Brain pericyte (primary cell): ENCODE measurements around the gene NOL4L.
"Not testable (repeated sequence)": the region's sequence is repeated elsewhere in the genome, so short reads cannot be mapped to it uniquely, and the experiment has no call there.

Experiments used
- DNase-seq: peaks from one replicate; pipeline ENCODE4 v3.0.0-alpha.2; 2012; ENCODE audit warnings: low read depth, low spot score

The NOL4L gene

DNA sequence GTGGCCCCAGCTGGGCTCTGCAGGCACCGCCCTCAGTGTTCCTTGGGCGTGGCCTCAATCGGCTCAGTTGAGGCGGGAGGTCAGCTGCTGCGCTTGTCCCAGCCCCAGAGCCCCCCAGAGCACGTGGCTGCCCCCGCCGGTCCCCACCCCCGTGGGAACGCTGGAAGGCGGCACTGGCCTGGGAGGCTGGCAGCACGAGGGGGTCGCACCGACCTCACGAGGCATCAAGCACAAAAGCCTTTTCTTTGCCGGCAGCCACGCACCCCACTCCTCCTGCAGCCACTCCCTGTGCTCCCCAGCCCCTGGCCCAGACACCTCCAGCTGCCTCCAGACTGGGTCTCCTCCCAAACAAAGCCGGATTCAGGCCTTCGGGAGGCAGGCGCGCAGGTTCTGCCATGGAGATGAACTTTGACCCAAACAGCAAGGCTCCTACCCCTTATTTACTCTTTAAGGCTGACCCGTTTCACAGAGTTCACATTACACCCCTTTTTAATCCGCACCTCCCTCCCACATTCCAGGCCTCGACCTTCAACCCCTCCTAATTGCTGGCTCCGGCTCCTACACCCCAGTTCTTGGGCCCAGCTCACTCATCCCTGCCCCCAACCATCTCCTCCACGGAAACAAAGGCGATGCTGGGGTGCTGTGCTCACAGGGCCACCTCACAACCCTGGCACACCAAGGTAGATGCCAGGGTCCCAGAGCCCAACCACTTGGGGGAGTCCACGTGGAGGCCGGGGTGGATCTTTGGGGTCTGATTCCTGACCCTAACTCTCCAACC, 111.7 kb downstream of the NOL4L start:
- DNase-seq, result no peak

DNA sequence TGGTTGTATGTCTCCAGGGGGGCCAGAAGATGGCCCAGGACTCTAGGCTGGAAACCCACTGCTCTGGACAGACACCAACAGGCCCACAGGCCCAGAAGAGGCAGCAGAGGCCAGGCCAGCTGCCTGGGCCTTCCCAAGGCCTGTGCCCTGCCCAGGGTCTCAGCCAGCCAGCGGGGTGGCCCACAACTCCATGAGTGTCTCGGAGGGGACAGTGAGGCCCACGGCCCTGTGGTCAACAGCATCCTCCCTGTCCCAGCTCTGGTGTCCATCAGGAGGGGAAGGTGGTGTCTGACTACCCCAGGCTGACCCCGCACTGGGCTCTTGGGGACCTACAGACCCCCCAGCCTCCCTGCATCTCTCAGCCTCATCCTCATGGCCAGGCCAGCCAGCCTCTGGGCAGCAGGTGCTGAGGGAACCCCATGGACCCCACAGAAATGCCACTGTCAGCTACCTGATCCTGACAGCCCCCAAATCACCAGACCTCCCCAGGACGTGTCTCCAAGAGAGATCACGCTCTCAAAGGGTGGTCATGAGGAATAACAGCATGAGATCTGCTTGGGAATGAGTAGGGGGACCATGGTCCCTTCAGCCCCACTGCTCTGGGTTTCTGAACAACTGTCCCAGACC, 112.4 kb downstream of the NOL4L start:
- DNase-seq, result no peak

DNA sequence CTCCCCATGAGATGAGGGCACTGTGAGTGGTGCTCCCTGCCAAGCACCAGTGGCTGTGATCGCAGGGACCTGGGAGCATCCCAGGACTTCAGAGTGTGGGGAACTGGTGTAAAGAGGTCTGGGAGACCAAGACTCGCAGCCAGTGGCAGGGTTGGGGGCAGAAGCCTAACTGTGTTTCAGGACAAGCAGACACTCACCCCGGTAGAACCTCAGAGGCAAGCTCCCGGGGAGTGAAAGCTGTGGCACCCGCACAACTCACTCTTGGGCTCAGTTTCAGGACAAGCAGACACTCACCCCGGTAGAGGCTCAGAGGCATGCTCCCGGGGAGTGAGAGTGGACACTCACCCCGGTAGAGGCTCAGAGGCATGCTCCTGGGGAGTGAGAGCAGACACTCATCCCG, 114.2 kb downstream of the NOL4L start:
- DNase-seq, result no peak

DNA sequence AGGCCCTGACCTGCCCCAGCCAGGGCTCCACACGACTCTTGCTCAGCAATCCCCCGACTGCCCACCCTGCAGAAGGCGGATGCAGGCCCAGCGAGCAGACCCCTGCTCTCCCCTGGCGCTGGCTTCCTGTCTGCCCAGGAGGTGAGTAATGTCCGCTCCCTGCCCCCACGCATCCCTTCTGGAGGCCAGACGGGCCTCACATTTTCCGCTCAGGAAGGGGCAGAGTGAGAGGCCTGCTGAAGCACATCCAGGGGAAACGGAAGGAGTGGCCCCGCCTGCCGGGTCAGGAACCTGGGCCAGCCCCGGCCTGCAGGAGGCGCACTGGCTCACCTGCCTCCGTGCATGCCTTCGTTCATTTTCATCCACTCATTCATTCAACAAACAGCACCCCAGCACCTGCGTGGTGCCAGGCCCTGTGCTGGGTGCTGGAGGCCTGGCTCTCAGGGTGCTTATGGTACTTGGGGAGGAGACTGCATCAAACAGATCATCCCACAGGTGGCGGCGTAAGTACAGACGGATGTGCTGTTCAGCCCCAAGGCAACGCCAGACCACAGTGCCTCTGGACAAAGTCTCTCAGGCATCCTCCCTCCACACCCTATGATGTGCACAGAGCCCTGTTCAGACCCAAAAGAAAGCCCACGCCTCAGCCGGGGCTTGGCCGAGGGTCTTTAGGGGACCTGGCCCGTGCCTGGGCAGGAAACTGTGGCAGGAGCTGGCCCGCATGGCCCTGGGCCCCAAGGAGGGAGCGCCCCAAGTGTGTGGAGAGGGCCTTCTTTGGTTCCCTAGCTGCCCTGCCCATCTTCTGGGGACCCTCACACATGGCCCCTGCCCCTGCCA, 114.9 kb downstream of the NOL4L start:
- no peak for DNase-seq

DNA sequence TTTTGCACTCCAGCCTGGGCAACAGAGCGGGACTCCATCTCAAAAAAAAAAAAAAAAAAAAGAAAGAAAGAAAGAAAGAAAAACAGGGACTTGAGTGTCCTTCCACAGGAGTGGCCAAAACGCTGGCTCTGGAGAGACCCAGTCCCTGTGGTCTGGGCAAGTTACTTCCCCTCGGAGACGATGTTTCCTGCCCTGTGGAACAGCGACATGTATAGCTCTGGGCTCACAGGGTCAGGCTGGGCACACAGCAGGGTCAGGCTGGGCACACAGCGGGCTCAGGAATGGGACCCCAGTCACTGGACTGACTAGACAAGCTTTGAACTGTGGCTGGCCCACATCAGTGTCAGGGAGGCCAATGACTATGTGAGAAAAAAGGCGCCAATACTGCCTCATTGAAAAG, 116.3 kb downstream of the NOL4L start:
- no peak for DNase-seq

DNA sequence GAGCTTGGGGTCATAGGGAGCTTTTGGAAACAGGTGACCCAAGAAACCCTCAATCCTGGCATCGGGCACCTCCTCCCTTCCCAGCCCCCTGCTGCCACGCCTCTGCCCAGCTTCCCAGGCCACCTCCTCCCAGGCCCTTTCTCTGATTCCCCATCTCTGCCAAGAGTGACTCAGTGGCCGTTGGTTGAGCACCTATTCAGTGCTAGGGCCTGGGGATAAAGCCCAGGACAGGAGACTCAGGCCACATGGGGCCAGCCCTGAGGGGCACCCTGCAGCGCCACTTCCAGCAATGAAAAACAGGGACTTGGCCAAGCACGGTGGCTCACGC, 116.9 kb downstream of the NOL4L start:
- no peak for DNase-seq

DNA sequence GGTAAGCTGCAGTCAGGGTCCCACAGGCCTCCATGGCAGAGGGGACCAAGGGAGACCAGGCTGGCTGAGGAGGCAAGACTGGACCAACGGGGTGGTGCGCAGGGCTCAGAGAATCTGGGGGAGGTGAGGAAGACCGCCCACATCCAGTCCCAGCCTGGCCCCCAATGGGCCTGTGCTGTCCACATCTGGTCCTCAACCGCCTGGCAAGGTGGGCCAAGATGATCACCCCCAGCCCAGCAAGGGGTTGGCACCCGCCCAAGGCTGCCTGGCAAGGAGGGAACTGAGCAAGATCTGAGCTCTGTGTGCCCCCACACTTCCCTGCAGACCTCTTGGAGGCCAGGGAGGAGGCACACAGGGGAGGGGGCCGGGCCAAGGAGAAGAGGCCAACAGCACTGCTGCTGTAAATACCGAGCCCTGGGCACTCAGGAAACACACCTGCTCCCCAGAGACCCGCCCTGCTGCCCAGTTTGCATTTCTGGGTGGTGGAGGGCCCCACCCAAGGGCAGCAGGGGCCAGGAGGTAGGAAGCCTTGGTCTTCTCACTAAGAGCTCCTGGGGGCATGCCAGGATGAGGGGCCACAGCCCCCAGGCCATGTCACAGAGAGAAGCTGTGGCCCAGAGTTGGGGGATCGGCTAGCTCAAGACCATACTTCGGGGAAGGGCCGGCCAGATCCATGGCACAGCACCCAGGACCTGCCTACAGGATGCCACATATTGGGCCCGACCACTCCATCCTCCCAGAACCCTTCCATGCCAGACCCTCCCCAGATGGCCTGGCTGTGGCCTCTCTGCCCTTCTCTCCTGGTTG, 117.4 kb downstream of the NOL4L start:
- DNase-seq, result no peak

DNA sequence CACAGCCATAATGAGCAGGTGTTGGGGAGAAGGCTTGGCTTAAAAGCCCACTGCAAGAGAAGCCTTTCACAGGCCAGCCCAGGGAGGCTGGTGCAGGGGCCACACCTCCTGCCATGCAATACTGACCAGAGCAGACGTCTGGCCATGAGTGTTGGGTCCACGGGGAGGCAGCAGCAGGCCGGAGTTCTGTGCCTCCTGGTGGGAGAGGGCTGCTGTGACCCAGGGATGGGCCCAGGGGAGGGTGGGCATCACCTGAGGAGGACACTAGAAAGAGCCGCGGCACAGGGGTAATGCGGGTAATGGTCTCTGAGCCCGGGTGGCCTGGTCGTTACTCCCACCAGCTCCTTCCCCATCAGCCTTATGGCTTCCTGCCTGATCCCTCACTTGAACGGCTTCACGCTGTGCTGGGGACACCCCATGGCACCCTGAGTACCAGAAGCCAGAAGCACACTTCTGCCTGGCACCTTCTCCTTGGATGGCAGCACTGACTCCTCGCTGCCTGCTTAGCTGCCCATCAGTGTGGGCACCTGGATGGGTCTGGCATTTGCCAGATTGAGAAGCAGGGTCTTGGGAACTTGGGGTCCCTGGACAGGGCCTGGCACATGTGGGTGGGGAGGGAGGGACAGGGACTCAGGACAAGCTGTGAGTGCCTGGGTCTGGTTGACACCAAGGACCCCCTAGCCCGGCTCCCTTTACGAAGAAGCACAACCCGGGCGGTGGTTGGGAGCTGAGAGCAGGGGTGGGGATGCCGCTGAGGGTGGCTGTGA, 118.2 kb downstream of the NOL4L start:
- DNase-seq, result no peak

DNA sequence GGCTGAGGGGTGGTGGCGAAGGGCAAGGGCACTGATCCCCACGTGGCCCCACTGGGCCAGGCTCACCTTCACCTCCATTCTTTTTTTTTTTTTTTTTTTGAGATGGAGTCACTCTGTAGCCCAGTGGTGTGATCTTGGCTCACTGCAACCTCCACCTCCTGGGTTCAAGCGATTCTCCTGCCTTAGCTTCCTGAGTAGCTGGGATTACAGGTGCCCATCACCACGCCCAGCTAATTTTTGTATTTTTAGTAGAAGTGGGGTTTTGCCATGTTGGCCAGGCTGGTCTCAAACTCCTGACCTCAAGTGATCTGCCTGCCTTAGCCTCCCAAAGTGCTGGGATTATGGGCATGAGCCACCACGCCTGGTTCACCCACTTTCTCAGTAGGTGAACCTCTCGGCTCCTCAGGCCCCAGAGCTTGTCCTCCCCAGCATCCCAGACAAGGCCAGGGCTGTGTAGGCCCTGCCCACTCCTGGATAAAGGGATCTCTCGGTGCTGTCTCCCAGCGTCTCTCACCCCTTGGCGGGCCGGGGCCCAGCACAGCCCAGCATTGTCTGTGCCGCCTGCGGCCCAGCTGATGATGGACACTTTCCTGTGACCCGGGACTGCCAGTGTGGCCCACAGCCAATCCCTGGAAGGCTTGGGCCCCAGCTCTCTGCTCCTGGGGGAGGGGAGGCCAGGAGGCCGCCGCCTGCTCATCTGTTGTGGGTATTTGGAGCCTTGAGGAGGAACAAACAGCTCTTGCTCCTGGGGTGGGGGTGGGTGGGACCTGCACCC, 119.0 kb downstream of the NOL4L start:
- DNase-seq, result not testable (repeated sequence)

DNA sequence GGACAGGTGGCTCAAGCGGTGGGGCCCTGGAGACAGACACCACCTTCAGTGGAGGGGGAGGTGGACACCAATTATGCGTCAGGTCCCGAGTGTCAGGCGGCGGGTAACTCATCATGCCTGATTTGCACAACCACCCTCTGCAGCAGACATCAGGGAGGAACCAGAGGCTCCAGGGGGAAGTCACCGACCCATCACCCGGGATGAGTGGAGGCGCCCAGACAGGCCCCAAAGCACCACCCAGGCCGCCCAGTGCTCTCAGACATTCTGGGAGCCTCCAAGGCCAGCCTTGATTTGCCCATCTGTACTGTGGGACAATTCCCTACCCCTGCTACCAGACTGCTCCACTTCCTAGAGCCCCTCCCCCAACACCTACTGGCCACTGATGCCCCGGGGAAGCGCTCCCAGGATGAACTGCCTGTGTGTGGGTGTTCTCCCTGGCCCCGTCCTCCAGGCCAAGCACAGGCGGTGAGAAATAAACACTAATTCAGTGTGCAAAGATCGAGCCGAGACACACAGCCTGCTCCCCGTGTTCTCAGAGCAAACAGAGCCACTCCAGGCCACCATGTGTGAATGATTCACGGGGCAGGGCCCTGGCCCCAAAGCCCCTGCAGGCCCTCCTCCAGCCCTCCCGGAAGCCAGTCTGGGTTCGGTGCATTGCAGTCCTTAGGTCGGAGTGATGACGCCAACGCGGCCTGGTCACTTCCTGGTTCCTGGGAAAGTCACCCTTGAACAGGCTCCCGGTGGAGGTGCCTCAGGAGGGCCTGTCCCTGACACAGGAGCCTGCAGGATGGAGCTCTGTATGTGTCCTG, 119.8 kb downstream of the NOL4L start:
- DNase-seq, result peak; percentile 74

DNA sequence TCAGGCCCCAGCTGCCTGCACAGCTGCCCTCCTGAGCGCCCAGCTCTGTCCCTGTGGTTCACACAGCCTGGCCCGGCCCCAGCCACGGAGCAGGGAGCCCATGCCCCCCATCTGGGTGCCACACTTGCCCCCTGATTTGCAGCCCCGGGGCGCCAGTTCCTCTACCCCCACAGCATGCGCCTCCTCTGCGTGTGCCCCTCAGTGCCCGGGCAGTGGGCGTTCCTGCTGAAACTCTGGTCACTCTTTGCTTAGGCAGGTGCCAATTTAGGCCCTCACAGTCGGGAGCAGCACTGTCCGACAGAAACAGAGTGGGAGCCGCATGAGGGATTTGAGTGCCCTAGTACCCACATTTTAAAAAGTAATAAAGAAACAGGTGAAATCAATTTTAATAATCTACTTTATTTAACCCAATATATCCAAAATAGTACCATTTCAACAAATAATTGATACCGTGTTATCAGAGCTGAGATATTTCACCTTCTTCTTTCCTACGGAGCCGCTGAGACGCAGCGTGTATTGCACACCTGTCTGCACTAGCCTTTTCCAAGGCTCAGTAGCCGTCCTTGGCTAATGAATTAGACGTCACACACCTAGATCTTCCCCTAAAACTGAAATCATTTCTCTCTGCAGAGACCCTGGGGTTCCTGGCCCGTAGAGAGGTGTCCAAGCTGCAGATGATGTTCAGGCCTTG, 120.6 kb downstream of the NOL4L start:
- DNase-seq, result no peak

DNA sequence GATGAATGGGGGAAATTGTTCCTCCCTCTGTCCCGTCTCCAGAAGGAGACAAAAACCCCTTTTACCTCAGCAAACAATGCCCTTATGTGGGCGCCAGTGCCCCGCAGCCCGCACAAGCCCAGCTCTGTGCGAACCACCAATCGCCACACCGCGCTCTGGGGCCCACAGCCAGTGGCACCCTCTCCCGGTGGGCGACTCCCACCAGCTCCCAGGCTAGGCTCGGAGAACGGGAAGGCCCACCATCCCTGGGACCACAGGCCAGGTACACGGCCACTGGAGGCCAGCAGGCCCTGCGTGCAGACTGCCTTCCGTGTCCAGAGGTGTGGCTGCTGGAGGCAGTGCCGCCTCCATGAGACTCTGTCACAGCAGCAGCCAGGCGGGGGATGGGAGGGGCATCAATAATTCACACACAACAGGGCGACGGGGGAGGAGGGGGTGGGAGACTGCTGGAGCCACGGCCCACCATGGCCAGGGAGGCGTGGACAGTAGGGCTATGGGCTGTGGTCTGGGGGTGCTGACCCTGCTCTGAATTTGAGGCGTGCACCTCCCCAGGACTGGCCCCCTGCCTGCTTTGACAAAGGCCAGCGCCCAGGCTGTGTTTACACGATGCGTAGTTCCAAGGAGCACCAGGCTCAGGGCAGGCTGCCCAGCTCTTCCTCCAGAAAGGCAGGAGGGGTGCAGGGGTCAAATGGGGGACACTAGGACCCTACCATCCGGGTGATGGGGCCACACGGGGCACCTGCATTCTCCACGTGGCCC, 121.3 kb downstream of the NOL4L start:
- DNase-seq, result no peak

DNA sequence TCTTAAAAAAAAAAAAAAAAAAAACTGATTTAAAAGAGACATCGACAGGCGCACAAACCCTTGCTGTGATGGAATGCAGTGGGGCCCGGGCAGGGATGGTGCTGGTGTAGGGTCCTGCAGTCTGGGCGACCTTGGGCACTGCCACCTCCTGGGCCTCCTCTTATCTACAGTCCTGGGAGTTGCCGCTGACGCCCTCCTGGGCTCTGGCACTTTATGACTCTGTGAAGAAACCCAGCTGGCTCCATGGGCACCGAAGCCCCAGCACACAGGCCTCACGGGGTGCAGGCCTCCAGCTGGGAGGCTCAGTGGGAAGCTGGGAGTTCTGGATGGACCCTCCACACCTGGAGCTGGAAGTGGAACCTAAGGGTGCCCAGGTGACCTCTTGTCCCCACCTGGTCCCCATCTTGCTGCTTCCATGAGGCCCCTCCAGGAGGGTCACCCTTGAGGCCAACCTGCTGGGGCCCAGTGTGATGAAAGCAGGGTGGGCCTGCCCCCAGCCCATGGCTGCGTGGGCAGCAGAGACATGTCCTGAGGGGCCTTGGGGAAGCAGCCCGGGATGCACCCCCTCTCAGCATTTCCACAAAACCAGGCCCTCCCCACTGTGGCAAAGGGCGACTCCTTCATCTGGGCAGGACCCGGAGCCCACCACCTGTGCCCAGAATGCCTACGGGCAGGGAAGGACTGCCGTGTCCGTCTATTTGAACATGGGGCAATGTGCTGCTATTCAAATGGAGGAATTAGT, 122.1 kb downstream of the NOL4L start:
- DNase-seq, result no peak

DNA sequence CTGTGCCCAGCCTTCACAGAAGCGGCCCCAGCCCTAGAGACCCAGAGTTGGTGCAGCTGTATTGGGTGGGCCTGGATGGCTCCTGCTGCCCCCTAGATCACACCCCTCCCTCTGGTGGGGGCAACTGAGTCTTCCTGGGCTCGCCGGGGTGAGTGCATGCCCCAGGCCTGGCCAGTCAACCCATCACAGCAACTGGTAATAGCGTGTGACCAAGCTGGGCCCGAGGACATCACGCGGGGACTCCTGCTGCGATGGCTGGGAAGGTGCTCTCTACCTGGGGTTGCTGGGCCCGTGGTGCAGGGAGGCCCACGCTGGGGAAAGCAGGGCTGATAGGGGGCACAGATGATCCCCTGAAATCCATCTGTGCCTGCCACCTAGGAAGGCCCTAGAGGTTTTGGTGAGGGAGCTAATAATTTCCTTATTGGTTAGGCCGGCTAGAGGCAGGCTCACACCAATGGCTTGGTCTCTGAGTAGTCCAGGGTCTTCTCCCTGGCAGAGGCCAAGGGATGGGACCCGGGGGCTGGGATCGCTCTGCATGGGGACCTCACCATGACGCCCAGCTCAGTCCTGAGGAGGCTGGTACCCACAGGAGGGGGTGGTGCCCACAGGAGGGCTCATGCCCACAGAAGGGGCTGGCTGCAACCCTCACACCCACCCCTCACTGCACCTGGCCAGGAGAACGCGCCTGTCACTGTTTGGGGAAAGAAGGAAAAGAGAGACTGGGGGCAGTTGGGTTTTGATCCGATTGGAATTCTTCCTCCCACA, 123.1 kb downstream of the NOL4L start:
- no peak for DNase-seq

DNA sequence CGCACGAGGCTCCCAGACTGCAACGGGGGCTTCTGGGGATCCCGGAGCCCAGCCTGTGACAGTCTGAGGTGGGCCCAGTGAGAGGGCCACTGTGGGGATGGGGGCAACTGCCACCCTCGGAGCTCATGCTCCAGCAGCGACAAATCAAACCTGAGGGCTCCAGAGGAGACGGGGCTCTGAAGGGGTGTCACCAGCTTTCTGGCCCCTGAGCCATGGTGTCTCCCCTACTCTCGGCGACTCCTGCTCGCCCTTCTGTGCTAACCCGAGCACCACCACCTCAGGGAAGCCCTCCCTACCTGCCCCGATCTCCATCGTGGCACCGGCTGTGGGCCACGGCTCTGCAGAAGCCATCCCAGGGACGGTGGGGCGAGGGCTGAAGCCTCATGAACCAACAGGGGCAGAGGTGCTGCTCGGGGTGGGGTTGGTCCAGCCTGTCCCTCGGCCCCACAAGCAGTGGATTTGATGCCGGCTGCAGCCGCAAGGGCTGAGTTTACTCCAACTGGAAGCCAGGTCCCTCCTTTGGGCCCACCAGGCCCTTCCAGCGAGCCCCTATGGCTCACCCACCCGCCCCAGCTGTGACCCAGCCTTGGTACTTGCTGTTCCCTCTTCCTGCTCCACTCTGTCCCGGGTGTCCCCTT, 124.3 kb downstream of the NOL4L start:
- DNase-seq, result no peak

DNA sequence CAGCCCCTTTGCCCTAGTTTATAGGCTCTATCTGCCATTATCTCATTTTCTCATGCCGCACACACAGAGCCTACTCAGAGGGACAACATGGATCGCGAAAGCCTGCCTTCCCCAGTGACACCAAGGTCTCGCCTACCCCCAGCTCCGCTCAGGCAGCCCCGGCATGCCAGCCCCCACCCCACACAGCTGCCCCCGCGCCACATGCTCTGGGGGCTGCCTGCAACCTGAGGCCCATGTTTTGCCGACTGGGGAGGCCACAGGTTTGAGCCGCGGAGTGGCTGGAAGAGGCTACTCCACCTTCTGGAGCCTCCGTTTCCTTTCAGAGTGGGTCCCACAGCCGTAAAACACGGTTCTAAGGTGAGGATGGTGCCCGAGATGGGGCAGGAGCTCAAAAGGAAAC, 124.9 kb downstream of the NOL4L start:
- no peak for DNase-seq
